Mesendoderm (in vitro differentiated cells): ENCODE measurements around the gene MARCHF9.

Experiments used
- DNase-seq: peaks from one replicate; pipeline ENCODE4 v3.0.0; 2013
- H2AK5ac ChIP-seq: 2 replicates; pipeline ENCODE4 v1.6.1; 2013; ENCODE audit warnings: low read length, inconsistent platforms
- H2BK120ac ChIP-seq: 2 replicates; pipeline ENCODE4 v1.6.1; 2013; ENCODE audit warnings: low read depth, mild to moderate bottlenecking, low read length, moderate library complexity, mixed read lengths
- H2BK15ac ChIP-seq: replicated peaks from 2 replicates; pipeline ENCODE4 v1.6.1; 2013; ENCODE audit warnings: low read depth, mild to moderate bottlenecking, moderate library complexity
- H2BK5ac ChIP-seq: 2 replicates; pipeline ENCODE4 v1.6.1; 2013; ENCODE audit warnings: low read length, inconsistent platforms
- H3K18ac ChIP-seq: 2 replicates; pipeline ENCODE4 v1.6.1; 2013; ENCODE audit warnings: mild to moderate bottlenecking, low read length, mixed read lengths
- H3K23ac ChIP-seq: one replicate; pipeline ENCODE4 v1.6.1; 2013; ENCODE audit warnings: low read length
- H3K27ac ChIP-seq: 2 replicates; pipeline ENCODE4 v1.5.1; 2013; ENCODE audit warnings: low read depth, mild to moderate bottlenecking, inconsistent platforms, low read length, moderate library complexity
- H3K27me3 ChIP-seq: 2 replicates; pipeline ENCODE4 v1.6.1; 2013; ENCODE audit warnings: low read length, control low read depth, mild to moderate bottlenecking, inconsistent platforms; ENCODE audit not compliant: insufficient read depth, poor library complexity
- H3K36me3 ChIP-seq: 2 replicates; pipeline ENCODE4 v1.6.1; 2013; ENCODE audit warnings: low read length, inconsistent platforms; ENCODE audit not compliant: control insufficient read depth, insufficient read depth
- H3K4ac ChIP-seq: one replicate; pipeline ENCODE4 v1.6.1; 2013; ENCODE audit warnings: low read depth, mild to moderate bottlenecking, low read length, moderate library complexity
- H3K4me1 ChIP-seq: 2 replicates; pipeline ENCODE4 v1.6.1; 2013; ENCODE audit warnings: low read depth, low read length, inconsistent platforms; ENCODE audit not compliant: control insufficient read depth
- H3K4me2 ChIP-seq: 2 replicates; pipeline ENCODE4 v1.6.1; 2013; ENCODE audit warnings: low read length
- H3K4me3 ChIP-seq: 2 replicates; pipeline ENCODE4 v1.5.1; 2013; ENCODE audit warnings: mild to moderate bottlenecking, low read length
- H3K56ac ChIP-seq: one replicate; pipeline ENCODE4 v1.6.1; 2013; ENCODE audit warnings: low read length
- H3K79me1 ChIP-seq: 2 replicates; pipeline ENCODE4 v1.6.1; 2013; ENCODE audit warnings: low read length, inconsistent platforms
- H3K79me2 ChIP-seq: 2 replicates; pipeline ENCODE4 v1.6.1; 2013; ENCODE audit warnings: mild to moderate bottlenecking, low read length; ENCODE audit not compliant: control insufficient read depth, insufficient read depth
- H3K9ac ChIP-seq: 2 replicates; pipeline ENCODE4 v1.6.1; 2013; ENCODE audit warnings: low read length, inconsistent platforms
- H4K5ac ChIP-seq: one replicate; pipeline ENCODE4 v1.6.1; 2013; ENCODE audit warnings: low read length
- H4K8ac ChIP-seq: one replicate; pipeline ENCODE4 v1.6.1; 2013; ENCODE audit warnings: low read depth, mild to moderate bottlenecking, control low read depth, low read length, moderate library complexity
- WGBS: extraction: QIAGEN DNeasy Blood & Tissue Kit; methylation state at CpG from one replicate; pipeline ENCODE4 v1.1.7; 2013; ENCODE audit warnings: low lambda C conversion rate, missing lambda C conversion rate; ENCODE audit not compliant: insufficient coverage; ENCODE audit errors: extremely low coverage; 5-methylcytosine and 5-hydroxymethylcytosine counted together

The MARCHF9 gene

GRCh38 chr12:57777367-57777766 is 22.5 kb downstream of the MARCHF9 start:
- Histone ChIP-seq H3K18ac (no peak overlapping the region), H3K79me2 (no peaks in the 10 kb centered on the region), H3K56ac (no peak overlapping the region), H3K4ac (no peak overlapping the region), H3K4me3 (no peak overlapping the region), H3K9ac (no peak overlapping the region), H3K79me1 (no peaks in the 10 kb centered on the region), H2BK5ac (no peak overlapping the region), H3K27ac (no peak overlapping the region), H2BK120ac (no peak overlapping the region), H3K4me1 (no peaks in the 10 kb centered on the region), H4K5ac (no peak overlapping the region), H2AK5ac (no peak overlapping the region), H4K8ac (no peak overlapping the region), H3K4me2 (no peak overlapping the region), H2BK15ac (no peak overlapping the region), H3K36me3 (no peaks in the 10 kb centered on the region), H3K27me3 (no peaks in the 10 kb centered on the region), H3K23ac (no peak overlapping the region)
- DNase-seq, result no peak
- no CpG with 5 or more reads among the region's 7 CpGs for WGBS

DNA sequence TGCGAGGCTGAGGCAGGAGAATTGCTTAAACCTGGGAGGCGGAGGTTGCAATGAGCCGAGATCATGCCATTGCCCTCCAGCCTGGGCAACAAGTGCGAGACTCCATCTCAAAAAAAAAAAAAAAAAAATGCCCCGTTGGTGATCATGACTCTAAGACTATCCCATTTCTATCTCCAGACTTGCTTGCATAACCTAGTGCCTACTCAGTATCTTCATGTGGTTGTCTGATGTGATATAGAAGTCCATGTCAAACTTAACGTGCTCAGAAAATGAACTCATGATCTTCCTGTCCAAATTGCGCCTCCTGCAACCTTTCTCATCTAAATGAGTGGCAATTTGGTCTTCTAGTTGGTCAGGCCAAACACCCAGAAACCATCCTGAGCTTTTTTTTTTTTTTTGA is 23.0 kb downstream of the MARCHF9 start:
- Histone ChIP-seq H3K9ac (no peak overlapping the region), H2AK5ac (no peak overlapping the region), H3K79me2 (peaks cover 3% of the 10 kb centered on the region), H3K4me3 (no peak overlapping the region), H4K5ac (no peak overlapping the region), H4K8ac (no peak overlapping the region), H3K23ac (no peak overlapping the region), H3K79me1 (peaks cover 1% of the 10 kb centered on the region), H2BK5ac (no peak overlapping the region), H2BK120ac (no peak overlapping the region), H3K4ac (no peak overlapping the region), H2BK15ac (no peak overlapping the region), H3K36me3 (no peaks in the 10 kb centered on the region), H3K4me1 (no peaks in the 10 kb centered on the region), H3K27me3 (no peaks in the 10 kb centered on the region), H3K56ac (no peak overlapping the region), H3K27ac (no peak overlapping the region), H3K18ac (no peak overlapping the region), H3K4me2 (no peak overlapping the region)
- WGBS, result no CpG with 5 or more reads among the region's 7 CpGs
- DNase-seq, result no peak

GRCh38 chr12:57779736-57780135 is 24.8 kb downstream of the MARCHF9 start:
- H3K4me3 ChIP-seq, result no peak overlapping the region
- no peak overlapping the region for H3K18ac ChIP-seq
- no peak overlapping the region for H3K9ac ChIP-seq
- no peaks in the 10 kb centered on the region for H3K4me1 ChIP-seq
- peaks cover 5% of the 10 kb centered on the region for H3K79me1 ChIP-seq
- no peak overlapping the region for H2BK15ac ChIP-seq
- no peaks in the 10 kb centered on the region for H3K36me3 ChIP-seq
- WGBS, result no CpG with 5 or more reads among the region's 1 CpG
- no peak overlapping the region for H4K8ac ChIP-seq
- H3K56ac ChIP-seq, result no peak overlapping the region
- H2BK5ac ChIP-seq, result no peak overlapping the region
- no peak overlapping the region for H3K27ac ChIP-seq
- H3K79me2 ChIP-seq, result peaks cover 8% of the 10 kb centered on the region
- H2AK5ac ChIP-seq, result no peak overlapping the region
- no peak for DNase-seq
- no peak overlapping the region for H4K5ac ChIP-seq
- no peak overlapping the region for H3K23ac ChIP-seq
- H2BK120ac ChIP-seq, result no peak overlapping the region
- no peak overlapping the region for H3K4ac ChIP-seq
- H3K4me2 ChIP-seq, result no peak overlapping the region
- H3K27me3 ChIP-seq, result no peaks in the 10 kb centered on the region

DNA sequence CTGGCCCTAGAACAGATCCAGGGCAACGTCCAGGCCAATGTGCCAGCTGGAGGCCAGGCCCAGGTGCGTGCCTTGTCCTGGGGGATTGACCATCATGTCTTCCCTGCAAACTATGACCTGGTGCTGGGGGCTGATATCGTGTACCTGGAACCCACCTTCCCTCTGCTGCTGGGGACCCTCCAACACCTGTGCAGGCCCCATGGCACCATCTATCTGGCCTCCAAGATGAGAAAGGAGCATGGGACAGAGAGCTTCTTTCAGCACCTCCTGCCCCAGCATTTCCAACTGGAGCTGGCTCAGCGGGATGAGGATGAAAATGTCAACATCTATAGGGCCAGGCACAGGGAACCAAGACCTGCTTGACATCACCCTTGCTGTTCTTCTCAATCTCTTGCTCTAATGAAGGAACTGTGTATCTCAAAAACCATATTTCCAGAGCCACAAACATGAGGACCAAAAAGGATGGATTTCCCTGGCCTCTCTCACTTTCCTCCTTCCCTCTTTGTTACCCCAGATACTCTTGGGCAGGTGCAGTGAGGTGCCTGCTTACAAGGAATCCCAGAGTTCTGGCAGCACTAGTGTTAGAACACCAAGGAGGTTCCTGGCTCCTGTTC is 25.5 kb downstream of the MARCHF9 start:
- no peak overlapping the region for H2AK5ac ChIP-seq
- no peak overlapping the region for H3K23ac ChIP-seq
- no peak overlapping the region for H3K4ac ChIP-seq
- no peaks in the 10 kb centered on the region for H3K27me3 ChIP-seq
- H3K18ac ChIP-seq, result no peak overlapping the region
- no peak overlapping the region for H4K8ac ChIP-seq
- no peak for DNase-seq
- WGBS, result no CpG with 5 or more reads among the region's 4 CpGs
- peaks cover 5% of the 10 kb centered on the region for H3K79me1 ChIP-seq
- H3K79me2 ChIP-seq, result peaks cover 8% of the 10 kb centered on the region
- H4K5ac ChIP-seq, result no peak overlapping the region
- no peak overlapping the region for H3K56ac ChIP-seq
- no peaks in the 10 kb centered on the region for H3K36me3 ChIP-seq
- no peaks in the 10 kb centered on the region for H3K4me1 ChIP-seq
- no peak overlapping the region for H3K4me2 ChIP-seq
- no peak overlapping the region for H2BK120ac ChIP-seq
- H3K4me3 ChIP-seq, result no peak overlapping the region
- H2BK15ac ChIP-seq, result no peak overlapping the region
- H3K9ac ChIP-seq, result no peak overlapping the region
- no peak overlapping the region for H2BK5ac ChIP-seq
- no peak overlapping the region for H3K27ac ChIP-seq

GRCh38 chr12:57781244-57781643 is 26.3 kb downstream of the MARCHF9 start:
- Histone ChIP-seq H3K27ac (no peak overlapping the region), H3K79me1 (peaks cover 5% of the 10 kb centered on the region), H2BK5ac (no peak overlapping the region), H3K4me1 (no peaks in the 10 kb centered on the region), H4K8ac (no peak overlapping the region), H4K5ac (no peak overlapping the region), H3K4ac (no peak overlapping the region), H3K79me2 (peaks cover 8% of the 10 kb centered on the region), H3K4me2 (no peak overlapping the region), H2BK15ac (no peak overlapping the region), H3K27me3 (no peaks in the 10 kb centered on the region), H3K18ac (no peak overlapping the region), H3K4me3 (no peak overlapping the region), H2BK120ac (no peak overlapping the region), H2AK5ac (no peak overlapping the region), H3K9ac (no peak overlapping the region), H3K23ac (no peak overlapping the region), H3K36me3 (peaks cover 2% of the 10 kb centered on the region), H3K56ac (no peak overlapping the region)
- no CpG with 5 or more reads among the region's 3 CpGs for WGBS
- no peak for DNase-seq

GRCh38 chr12:57781801-57782200 is 26.9 kb downstream of the MARCHF9 start:
- no peak overlapping the region for H3K4me2 ChIP-seq
- no peak overlapping the region for H2BK120ac ChIP-seq
- H2BK15ac ChIP-seq, result no peak overlapping the region
- no peak overlapping the region for H3K4me3 ChIP-seq
- H3K23ac ChIP-seq, result no peak overlapping the region
- peaks cover 8% of the 10 kb centered on the region for H3K79me2 ChIP-seq
- no peak overlapping the region for H3K18ac ChIP-seq
- H3K56ac ChIP-seq, result no peak overlapping the region
- no peaks in the 10 kb centered on the region for H3K4me1 ChIP-seq
- peaks cover 4% of the 10 kb centered on the region for H3K36me3 ChIP-seq
- no peak overlapping the region for H2AK5ac ChIP-seq
- H3K27me3 ChIP-seq, result no peaks in the 10 kb centered on the region
- DNase-seq, result no peak
- no peak overlapping the region for H3K27ac ChIP-seq
- peaks cover 5% of the 10 kb centered on the region for H3K79me1 ChIP-seq
- no peak overlapping the region for H2BK5ac ChIP-seq
- H4K8ac ChIP-seq, result no peak overlapping the region
- H3K4ac ChIP-seq, result no peak overlapping the region
- H3K9ac ChIP-seq, result no peak overlapping the region
- no CpG with 5 or more reads among the region's 2 CpGs for WGBS
- H4K5ac ChIP-seq, result no peak overlapping the region
